Transverse colon (tissue), 4 donors: Measurements from ENCODE around the gene PPME1. TPM values are rescaled to one million over a fixed set of nuclear protein-coding genes. Genes with fewer than 3 reads are reported as not detected.

Experiments used
- DNase-seq: peaks from one replicate; pipeline ENCODE4 v3.0.0-alpha.2; 2019
- H3K27ac ChIP-seq, 4 donors: fragments of 200-600 bp; sonication (generic); 2 replicates each; pipeline ENCODE4 v1.5.1; 2016 to 2018; ENCODE audit warnings: inconsistent platforms in 4 of 4
- H3K27me3 ChIP-seq: fragments of 200-600 bp; sonication (generic); 2 replicates; pipeline ENCODE4 v1.5.1; 2017; ENCODE audit warnings: inconsistent platforms
- H3K36me3 ChIP-seq, 4 donors: fragments of 200-600 bp; sonication (generic); 2 replicates each; pipeline ENCODE4 v1.5.1; 2017 to 2019; ENCODE audit warnings: inconsistent platforms in 4 of 4
- H3K4me1 ChIP-seq, 4 donors: fragments of 200-600 bp; sonication (generic); 2 replicates each; pipeline ENCODE4 v1.5.1; 2017 to 2020; ENCODE audit warnings: inconsistent platforms in 4 of 4
- H3K4me3 ChIP-seq, 4 donors: fragments of 200-600 bp; sonication (generic); 1 replicate in 1 of 4; 2 replicates in 3 of 4; pipeline versions ENCODE4 v1.5.1 to v1.6.1; 2017 to 2019; ENCODE audit warnings: inconsistent platforms in 4 of 4
- H3K9me3 ChIP-seq, 2 donors: fragments of 200-600 bp; sonication (generic); 2 replicates each; pipeline ENCODE4 v1.5.1; 2017 to 2019; ENCODE audit warnings: inconsistent platforms in 2 of 2
- CTCF ChIP-seq, 5 experiments: fragments of 200-600 bp in 3 of 5; fragments of 450-650 bp in 2 of 5; sonication (generic) in 3 of 5; IDR thresholded peaks; 1 replicate in 2 of 5; 2 replicates in 3 of 5; pipeline ENCODE4 v1.5.1; 2016 to 2017; ENCODE audit warnings: antibody characterized with exemption in 5 of 5, inconsistent platforms in 3 of 5, mild to moderate bottlenecking in 2 of 5, moderate library complexity in 1 of 5
- EP300 ChIP-seq: sonication (generic); formaldehyde crosslinking; IDR thresholded peaks from one replicate; pipeline ENCODE4 v1.6.1; 2017; ENCODE audit warnings: antibody characterized with exemption, low read depth
- POLR2A ChIP-seq: fragments of 450-650 bp; IDR thresholded peaks from one replicate; pipeline ENCODE4 v1.6.1; 2016; ENCODE audit warnings: antibody characterized with exemption, mild to moderate bottlenecking, moderate library complexity
- POLR2AphosphoS5 ChIP-seq, 3 donors: sonication (generic); formaldehyde crosslinking; IDR thresholded peaks; one replicate each; pipeline ENCODE4 v1.6.1; 2016; ENCODE audit warnings: antibody characterized with exemption in 3 of 3
- WGBS, 2 donors: methylation state at CpG; one replicate each; pipeline ENCODE4 v1.1.5; 2018; ENCODE audit warnings: low coverage in 1 of 2; 5-methylcytosine and 5-hydroxymethylcytosine counted together
- in situ Hi-C, 4 donors: fragments of 200-750 bp; cut with MboI; loops; one replicate each; pipeline versions ENCODE4 v1.15.0 to v1.15.1; 2017; ENCODE audit warnings: low sequenced_read_pairs in 3 of 4, low pct_ligation_motif_present in 1 of 4, low pct_unique_long_range_greater_than_20kb in 1 of 4
- intact Hi-C: fragments of 100-400 bp; cut with DNase I; formaldehyde crosslinking; loops from one replicate; pipeline ENCODE4 v1.15.1; 2023; ENCODE audit warnings: low total_unique reads
- total RNA-seq, 4 donors: library from RNA; depleted of rRNA; stranded (reverse); fragments of >200 nt; gene quantifications; one replicate each; pipeline ENCODE4 v1.1.0, GENCODE V29; 2016

Gene PPME1
- total RNA-seq, 4 donors from 2014 or later, result 21.3 to 33.7 (median 22.4) TPM

GRCh38 chr11:74208507-74208906 lies 37.4 kb downstream of the PPME1 start:
- no peak for DNase-seq
- no peak overlapping the region for H3K27ac ChIP-seq
- H3K27me3 ChIP-seq, result no peaks in the 10 kb centered on the region
- no peak overlapping the region for H3K4me3 ChIP-seq
- no peaks in the 10 kb centered on the region for H3K4me1 ChIP-seq
- H3K36me3 ChIP-seq, result peaks cover 0 to 46% (median 9%) of the 10 kb centered on the region in 4 donors
- in situ Hi-C loops (no loop called here), intact Hi-C loops (no loop called here)
- no peaks in the 10 kb centered on the region for H3K9me3 ChIP-seq
- TF ChIP-seq POLR2AphosphoS5 (IDR thresholded peaks at IDR 0.05), result no peak
- no peak for TF ChIP-seq POLR2A

- H3K4me3 ChIP-seq, result no peak overlapping the region
- no peaks in the 10 kb centered on the region for H3K27me3 ChIP-seq
- in situ Hi-C loops, result no loop called here
- intact Hi-C loops, result no loop called here
- H3K9me3 ChIP-seq, result no peaks in the 10 kb centered on the region
- H3K27ac ChIP-seq, result no peak overlapping the region
- 95% methylated on average over 2 of the region's 2 CpGs; no CpG with 5 or more reads in 1 of the 2 donors for WGBS, 2 donors
- DNase-seq, result no peak
- peaks cover 0 to 17% (median 7%) of the 10 kb centered on the region in 4 donors for H3K36me3 ChIP-seq
- TF ChIP-seq EP300, result no peak
- no peak for TF ChIP-seq CTCF (IDR thresholded peaks at IDR 0.05)
- no peak for TF ChIP-seq POLR2A
- TF ChIP-seq POLR2AphosphoS5 (IDR thresholded peaks at IDR 0.05), result no peak
- H3K4me1 ChIP-seq, result no peaks in the 10 kb centered on the region
These were observed 41.4 kb downstream of the PPME1 start for GRCh38 chr11:74212533-74212932.

- intact Hi-C loops, result loop anchor here (10.0 kb wide), 1 partner anchor 1206 kb away; no protein-coding TSS in a partner anchor
- WGBS, 2 donors, result 88 to 89% methylated on average over 1 of the region's 1 CpG
- Histone ChIP-seq H3K4me3 (no peak overlapping the region), H3K4me1 (no peaks in the 10 kb centered on the region), H3K27me3 (no peaks in the 10 kb centered on the region), H3K36me3 (peaks cover 0 to 8% (median 0%) of the 10 kb centered on the region in 4 donors), H3K9me3 (no peaks in the 10 kb centered on the region), H3K27ac (no peak overlapping the region)
- in situ Hi-C loops, result no loop called here
- DNase-seq, result no peak
- TF ChIP-seq POLR2A (no peak), POLR2AphosphoS5 (IDR thresholded peaks at IDR 0.05) (no peak), EP300 (no peak), CTCF (IDR thresholded peaks at IDR 0.05) (no peak)
These were observed 49.3 kb downstream of the PPME1 start for GRCh38 chr11:74220376-74220775.

- in situ Hi-C loops (no loop called here), intact Hi-C loops (loop anchor here (10.0 kb wide), 1 partner anchor 1207 kb away; no protein-coding TSS in a partner anchor)
- WGBS, 2 donors, result 60 to 74% methylated on average over 1 of the region's 1 CpG
- TF ChIP-seq POLR2AphosphoS5 (IDR thresholded peaks at IDR 0.05) (no peak), EP300 (no peak), POLR2A (no peak), CTCF (IDR thresholded peaks at IDR 0.05) (no peak)
- Histone ChIP-seq H3K27ac (no peak overlapping the region), H3K36me3 (peaks cover 0 to 3% (median 0%) of the 10 kb centered on the region in 4 donors), H3K4me3 (no peak overlapping the region), H3K27me3 (no peaks in the 10 kb centered on the region), H3K4me1 (no peaks in the 10 kb centered on the region), H3K9me3 (no peaks in the 10 kb centered on the region)
- no peak for DNase-seq
These were observed 50.7 kb downstream of the PPME1 start for GRCh38 chr11:74221816-74222215.

- H3K4me1 ChIP-seq, result no peaks in the 10 kb centered on the region
- in situ Hi-C loops, result no loop called here
- WGBS, 2 donors, result 96 to 98% methylated on average over 4 of the region's 4 CpGs
- intact Hi-C loops, result loop anchor here (10.0 kb wide), 1 partner anchor 1211 kb away; no protein-coding TSS in a partner anchor
- H3K27ac ChIP-seq, result no peak overlapping the region
- no peak overlapping the region for H3K4me3 ChIP-seq
- no peaks in the 10 kb centered on the region for H3K27me3 ChIP-seq
- H3K36me3 ChIP-seq, result peaks cover 0 to 10% (median under 1%) of the 10 kb centered on the region in 4 donors
- TF ChIP-seq EP300, result no peak
- no peak for TF ChIP-seq POLR2AphosphoS5 (IDR thresholded peaks at IDR 0.05)
- TF ChIP-seq CTCF (IDR thresholded peaks at IDR 0.05), result no peak
- TF ChIP-seq POLR2A, result no peak
- DNase-seq, result no peak
- H3K9me3 ChIP-seq, result no peaks in the 10 kb centered on the region
These were observed 54.5 kb downstream of the PPME1 start for GRCh38 chr11:74225565-74225964.
